HL-60 (cell line): ENCODE results near the gene PRPH.

ENCODE experiments used
- DNase-seq, 2 experiments: peaks; one replicate each; pipeline ENCODE4 v3.0.0-alpha.2; 2010 to 2020; ENCODE audit warnings: low read depth in 1 of 2, low spot score in 1 of 2
- H3K27ac ChIP-seq: fragments of 250-450 bp; sonication (Bioruptor Pico); replicated peaks from 2 replicates; pipeline ENCODE4 v1.5.1; 2020; ENCODE audit warnings: mild to moderate bottlenecking, moderate library complexity
- H3K27me3 ChIP-seq: fragments of 250-450 bp; sonication (Bioruptor Pico); 2 replicates; pipeline ENCODE4 v1.5.1; 2021; ENCODE audit warnings: mild to moderate bottlenecking, moderate library complexity; ENCODE audit not compliant: insufficient read depth, poor library complexity, severe bottlenecking
- H3K4me3 ChIP-seq: replicated peaks from 2 replicates; pipeline ENCODE4 v1.5.1; 2011; ENCODE audit warnings: mild to moderate bottlenecking, control low read depth, low read length; ENCODE audit not compliant: insufficient read depth
- GABPA ChIP-seq: IDR thresholded peaks from 2 replicates; pipeline ENCODE4 v1.6.1; 2012; ENCODE audit warnings: low read depth
- POLR2AphosphoS5 ChIP-seq: IDR thresholded peaks from 2 replicates; pipeline ENCODE4 v1.6.1; 2012; ENCODE audit warnings: low read depth
- SPI1 ChIP-seq: IDR thresholded peaks from 2 replicates; pipeline ENCODE4 v1.6.1; 2012; ENCODE audit warnings: low read depth, mild to moderate bottlenecking, borderline replicate concordance
- TF ChIP-seq, protein P1 (sequence below): IDR thresholded peaks from one replicate; pipeline ENCODE4 v1.5.1; 2011; ENCODE audit warnings: low read length, control low read depth, inconsistent platforms; ENCODE audit not compliant: insufficient read depth
- TF ChIP-seq, protein P2 (sequence below): IDR thresholded peaks from 2 replicates; pipeline ENCODE4 v1.6.1; 2012; ENCODE audit warnings: low read depth; ENCODE audit not compliant: insufficient replicate concordance

PRPH gene

DNA sequence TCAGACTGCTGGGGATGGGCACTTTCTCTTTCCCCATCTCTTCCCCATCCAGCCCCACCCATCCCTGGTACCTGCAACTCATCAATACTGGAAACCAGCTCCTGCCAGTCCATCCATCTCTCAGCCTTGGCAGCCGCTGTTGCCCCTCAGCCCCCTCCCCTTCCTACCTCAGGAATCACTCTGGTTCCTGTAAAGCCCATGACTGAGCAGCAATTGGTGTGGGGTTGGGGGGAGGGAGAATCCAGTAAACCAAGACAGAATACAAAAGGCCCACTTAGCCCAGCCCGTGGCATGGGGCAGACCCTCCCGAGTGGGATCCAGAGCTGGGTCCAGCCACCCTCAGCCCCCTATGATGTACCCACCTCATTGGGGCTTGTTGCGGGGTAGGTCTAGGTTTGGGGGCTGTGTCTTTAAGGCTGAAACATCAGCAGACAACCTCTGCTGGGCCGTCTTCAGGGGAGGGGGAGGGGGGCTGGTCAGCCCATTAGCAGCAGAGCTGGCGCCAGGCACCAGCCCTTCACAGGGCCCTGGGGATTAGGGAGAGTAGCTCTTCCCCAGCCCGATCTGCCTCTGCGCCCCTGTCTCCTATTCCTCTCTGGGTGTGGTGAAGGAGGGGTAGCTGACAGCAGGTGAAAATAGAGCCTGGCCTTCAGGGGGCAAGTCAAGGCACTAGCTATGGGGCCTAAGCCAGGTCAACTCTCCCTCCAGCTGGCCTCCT lies 702 bp upstream of the PRPH start:
- Histone ChIP-seq H3K4me3 (no peak overlapping the region), H3K27ac (no peak overlapping the region)

DNA sequence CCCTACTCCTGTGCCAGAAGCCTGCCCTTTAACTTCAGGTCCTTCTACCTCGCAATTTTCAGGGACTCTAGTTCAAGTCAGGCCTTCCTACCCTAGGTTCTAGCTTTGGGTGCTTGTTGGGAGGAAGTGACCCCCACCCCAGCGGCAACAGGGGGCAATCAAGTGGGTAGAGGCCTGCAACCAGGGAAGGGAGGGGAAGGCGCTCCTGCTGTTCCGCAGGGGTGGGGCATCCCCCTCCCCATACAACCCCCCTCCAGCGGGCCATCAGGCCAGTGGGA lies 204 bp upstream of the PRPH start:
- TF ChIP-seq GABPA (no peak), POLR2AphosphoS5 (no peak), SPI1 (no peak)
- TF ChIP-seq, protein P1, sequence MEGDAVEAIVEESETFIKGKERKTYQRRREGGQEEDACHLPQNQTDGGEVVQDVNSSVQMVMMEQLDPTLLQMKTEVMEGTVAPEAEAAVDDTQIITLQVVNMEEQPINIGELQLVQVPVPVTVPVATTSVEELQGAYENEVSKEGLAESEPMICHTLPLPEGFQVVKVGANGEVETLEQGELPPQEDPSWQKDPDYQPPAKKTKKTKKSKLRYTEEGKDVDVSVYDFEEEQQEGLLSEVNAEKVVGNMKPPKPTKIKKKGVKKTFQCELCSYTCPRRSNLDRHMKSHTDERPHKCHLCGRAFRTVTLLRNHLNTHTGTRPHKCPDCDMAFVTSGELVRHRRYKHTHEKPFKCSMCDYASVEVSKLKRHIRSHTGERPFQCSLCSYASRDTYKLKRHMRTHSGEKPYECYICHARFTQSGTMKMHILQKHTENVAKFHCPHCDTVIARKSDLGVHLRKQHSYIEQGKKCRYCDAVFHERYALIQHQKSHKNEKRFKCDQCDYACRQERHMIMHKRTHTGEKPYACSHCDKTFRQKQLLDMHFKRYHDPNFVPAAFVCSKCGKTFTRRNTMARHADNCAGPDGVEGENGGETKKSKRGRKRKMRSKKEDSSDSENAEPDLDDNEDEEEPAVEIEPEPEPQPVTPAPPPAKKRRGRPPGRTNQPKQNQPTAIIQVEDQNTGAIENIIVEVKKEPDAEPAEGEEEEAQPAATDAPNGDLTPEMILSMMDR = no peak
- TF ChIP-seq, protein P2, sequence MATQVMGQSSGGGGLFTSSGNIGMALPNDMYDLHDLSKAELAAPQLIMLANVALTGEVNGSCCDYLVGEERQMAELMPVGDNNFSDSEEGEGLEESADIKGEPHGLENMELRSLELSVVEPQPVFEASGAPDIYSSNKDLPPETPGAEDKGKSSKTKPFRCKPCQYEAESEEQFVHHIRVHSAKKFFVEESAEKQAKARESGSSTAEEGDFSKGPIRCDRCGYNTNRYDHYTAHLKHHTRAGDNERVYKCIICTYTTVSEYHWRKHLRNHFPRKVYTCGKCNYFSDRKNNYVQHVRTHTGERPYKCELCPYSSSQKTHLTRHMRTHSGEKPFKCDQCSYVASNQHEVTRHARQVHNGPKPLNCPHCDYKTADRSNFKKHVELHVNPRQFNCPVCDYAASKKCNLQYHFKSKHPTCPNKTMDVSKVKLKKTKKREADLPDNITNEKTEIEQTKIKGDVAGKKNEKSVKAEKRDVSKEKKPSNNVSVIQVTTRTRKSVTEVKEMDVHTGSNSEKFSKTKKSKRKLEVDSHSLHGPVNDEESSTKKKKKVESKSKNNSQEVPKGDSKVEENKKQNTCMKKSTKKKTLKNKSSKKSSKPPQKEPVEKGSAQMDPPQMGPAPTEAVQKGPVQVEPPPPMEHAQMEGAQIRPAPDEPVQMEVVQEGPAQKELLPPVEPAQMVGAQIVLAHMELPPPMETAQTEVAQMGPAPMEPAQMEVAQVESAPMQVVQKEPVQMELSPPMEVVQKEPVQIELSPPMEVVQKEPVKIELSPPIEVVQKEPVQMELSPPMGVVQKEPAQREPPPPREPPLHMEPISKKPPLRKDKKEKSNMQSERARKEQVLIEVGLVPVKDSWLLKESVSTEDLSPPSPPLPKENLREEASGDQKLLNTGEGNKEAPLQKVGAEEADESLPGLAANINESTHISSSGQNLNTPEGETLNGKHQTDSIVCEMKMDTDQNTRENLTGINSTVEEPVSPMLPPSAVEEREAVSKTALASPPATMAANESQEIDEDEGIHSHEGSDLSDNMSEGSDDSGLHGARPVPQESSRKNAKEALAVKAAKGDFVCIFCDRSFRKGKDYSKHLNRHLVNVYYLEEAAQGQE = no peak
- no peak overlapping the region for H3K4me3 ChIP-seq
- H3K27ac ChIP-seq = no peak overlapping the region
- peaks cover 43% of the 10 kb centered on the region for H3K27me3 ChIP-seq
- no peak for DNase-seq

More for the DNA sequence above, 702 bp upstream of the PRPH start:
- TF ChIP-seq SPI1 = no peak
- H3K27me3 ChIP-seq = peaks cover 43% of the 10 kb centered on the region
- no peak for DNase-seq

DNA sequence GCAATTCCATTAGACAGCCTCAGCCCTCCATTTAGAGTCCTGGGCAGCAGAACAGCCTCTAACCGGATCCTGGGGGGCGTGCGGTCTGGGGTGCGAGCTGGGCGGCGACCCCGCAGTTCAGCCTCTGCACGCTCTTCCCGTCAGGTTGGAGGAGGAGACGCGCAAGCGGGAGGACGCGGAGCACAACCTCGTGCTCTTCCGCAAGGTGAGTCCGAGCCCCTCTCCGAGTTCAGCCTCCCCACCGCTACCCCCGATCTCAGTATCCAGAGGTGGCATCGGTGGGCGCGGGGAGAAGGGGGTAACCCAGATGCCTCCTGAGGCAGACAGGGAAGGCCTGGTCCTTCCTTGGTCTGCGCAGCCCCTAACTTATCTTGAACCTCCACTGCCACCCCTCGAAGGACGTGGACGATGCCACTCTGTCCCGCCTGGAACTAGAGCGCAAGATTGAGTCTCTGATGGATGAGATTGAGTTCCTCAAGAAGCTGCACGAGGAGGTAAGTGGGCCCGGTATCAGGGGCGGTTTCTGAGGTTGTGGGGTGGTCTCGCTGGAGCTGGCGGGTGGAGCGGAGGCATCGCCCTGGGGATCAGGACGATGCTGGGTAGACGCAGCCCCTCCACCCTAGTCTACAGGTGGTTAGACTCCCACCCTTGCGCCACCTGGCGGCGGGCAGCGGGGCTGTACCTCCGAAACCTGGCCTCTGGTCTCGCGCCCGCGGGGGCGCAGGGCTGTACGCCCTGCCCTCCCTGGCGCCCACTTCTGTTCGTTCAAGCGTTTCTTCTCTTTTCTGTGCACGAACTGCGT lies 1.3 kb downstream of the PRPH start:
- DNase-seq = peak in 1 of 2 experiments; percentile 43
- Histone ChIP-seq H3K4me3 (peak overlapping the region; percentile 11; the same call in 1 of the 2 replicates), H3K27ac (no peak overlapping the region), H3K27me3 (peaks cover 43% of the 10 kb centered on the region)
- no peak for TF ChIP-seq SPI1
- TF ChIP-seq, protein P1 = peak; percentile 66

DNA sequence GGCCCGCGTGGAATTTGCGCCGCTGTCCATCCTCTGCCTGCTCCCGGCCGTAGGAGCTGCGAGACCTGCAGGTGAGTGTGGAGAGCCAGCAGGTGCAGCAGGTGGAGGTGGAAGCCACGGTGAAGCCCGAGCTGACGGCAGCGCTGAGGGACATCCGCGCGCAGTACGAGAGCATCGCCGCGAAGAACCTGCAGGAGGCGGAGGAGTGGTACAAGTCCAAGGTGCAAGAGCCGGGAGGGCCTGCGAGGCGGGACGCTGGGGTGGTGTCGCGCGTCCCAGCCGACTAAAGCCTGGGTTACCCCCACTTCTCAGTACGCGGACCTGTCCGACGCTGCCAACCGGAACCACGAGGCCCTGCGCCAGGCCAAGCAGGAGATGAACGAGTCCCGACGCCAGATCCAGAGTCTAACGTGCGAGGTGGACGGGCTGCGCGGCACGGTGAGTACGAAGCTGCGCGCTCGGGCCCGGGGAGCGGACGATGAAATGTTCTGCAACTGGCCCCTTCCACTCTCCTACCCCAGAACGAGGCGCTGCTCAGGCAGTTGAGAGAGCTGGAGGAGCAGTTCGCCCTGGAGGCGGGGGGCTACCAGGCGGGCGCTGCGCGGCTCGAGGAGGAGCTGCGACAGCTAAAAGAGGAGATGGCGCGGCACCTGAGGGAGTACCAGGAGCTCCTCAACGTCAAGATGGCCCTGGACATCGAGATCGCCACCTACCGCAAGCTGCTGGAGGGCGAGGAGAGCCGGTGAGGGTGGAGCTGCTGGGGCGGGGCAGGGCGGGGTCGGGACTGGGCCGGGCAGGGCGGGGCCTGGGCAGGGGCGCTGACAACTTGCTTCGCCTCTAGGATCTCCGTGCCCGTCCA lies 2.1 kb downstream of the PRPH start:
- DNase-seq = peak in 1 of 2 experiments; percentile 58
- no peak overlapping the region for H3K27ac ChIP-seq
- H3K4me3 ChIP-seq = peak overlapping the region; percentile 11
- TF ChIP-seq SPI1 (no peak), GABPA (no peak), POLR2AphosphoS5 (no peak)
- TF ChIP-seq, protein P2 = no peak
- TF ChIP-seq, protein P1 = no peak
- peaks cover 43% of the 10 kb centered on the region for H3K27me3 ChIP-seq
